Effector CD8-positive, alpha-beta T cell (primary cell): Measurements from ENCODE around the gene GRPR.
A peak's percentile ranks its signal among the peaks of the same experiment; 100 is the strongest.

ENCODE experiments used
- DNase-seq: peaks from one replicate; lab custom pipeline; 2025; lab: John Stamatoyannopoulos, UW
- total RNA-seq, 4 experiments: gene quantifications; one replicate each; lab custom pipeline; 2026; lab: John Stamatoyannopoulos, UW

GRPR gene
- 0.09 to 0.36 (median 0.11) reads per million in 4 experiments for total RNA-seq

DNA sequence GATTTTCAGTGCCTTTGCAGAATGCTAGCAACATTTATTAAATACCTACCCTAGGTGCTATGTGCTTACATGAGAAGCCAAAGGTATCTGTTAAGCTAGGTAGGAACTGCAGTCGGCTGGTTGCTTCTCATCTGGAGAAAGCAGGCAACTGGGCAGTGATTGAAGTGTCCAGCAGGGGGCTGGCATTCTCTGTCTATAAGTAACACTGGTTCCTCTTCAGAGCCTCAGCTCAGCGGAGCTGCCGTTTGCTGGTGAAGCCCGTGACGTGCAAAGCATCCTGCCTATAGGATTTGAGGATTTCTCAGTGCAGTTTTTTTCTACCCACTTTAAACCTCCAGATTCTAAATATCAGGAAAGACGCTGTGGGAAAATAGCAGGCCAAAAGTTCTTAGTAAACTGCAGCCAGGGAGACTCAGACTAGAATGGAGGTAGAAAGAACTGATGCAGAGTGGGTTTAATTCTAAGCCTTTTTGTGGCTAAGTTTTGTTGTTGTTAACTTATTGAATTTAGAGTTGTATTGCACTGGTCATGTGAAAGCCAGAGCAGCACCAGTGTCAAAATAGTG lies at the start of gene GRPR:
Gene GRPR, plus strand, starts transcription at position 344 of the 565 bp plus-strand sequence. CDS start 389 bp downstream, outside the sequence.
- peak; percentile 19 for DNase-seq

DNA sequence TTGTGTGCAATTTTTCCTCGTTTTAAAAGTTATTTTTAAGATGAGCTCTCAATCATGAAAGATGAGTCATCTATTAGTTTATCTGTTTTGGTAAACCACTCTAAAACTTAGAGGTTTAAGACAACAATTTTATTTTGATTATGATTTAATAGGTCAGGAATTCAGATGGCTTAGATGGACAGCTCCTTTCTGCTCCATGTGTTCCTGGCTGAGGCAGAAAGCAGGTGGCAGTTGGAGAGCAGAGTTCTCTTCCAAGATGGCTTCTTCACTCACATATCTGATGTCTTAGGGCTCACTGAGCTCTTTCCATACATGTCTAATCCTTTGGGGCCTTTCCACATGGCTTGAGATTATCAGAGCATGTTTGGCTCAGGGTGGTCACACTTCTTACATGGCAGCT lies 48.3 kb upstream of the GRPR start:
- no peak for DNase-seq

DNA sequence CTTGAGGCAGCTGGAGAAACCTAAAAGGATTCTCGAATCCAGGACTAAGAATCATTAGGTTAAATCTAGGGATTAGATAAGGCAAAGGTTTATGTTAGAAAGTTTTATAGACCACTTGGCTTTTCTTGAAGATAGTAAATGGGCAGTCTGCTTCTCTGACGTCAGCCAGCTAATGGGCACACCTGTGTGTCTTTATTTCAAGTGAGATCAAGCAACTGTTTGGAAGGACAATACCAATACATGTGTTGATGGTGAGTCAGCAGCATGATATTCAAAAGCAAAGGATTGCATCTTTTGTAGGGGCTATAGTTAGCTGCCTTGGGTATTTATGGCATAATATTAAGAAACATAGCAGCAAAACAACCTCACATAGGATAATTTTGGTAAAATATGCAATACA lies 46.5 kb upstream of the GRPR start:
- DNase-seq: no peak

DNA sequence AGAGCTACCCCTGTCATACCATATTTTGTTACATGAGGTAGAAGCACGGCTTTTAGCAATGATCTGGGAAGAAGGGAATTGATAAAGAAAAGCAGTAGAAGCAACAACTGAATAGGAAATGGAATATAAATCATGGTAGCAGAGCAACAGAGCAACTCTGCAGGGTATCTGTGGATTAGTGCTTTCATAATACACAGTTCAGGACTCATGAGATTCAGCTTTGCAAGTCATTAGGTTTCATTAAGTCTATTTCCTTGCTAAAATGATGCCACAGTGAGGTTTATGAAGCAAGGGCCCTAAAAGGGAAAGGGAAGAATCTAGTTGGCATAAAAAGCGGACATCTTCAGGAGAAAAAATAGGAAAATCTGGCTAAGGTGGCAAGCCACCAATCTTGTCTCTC lies 45.6 kb upstream of the GRPR start:
- no peak for DNase-seq

DNA sequence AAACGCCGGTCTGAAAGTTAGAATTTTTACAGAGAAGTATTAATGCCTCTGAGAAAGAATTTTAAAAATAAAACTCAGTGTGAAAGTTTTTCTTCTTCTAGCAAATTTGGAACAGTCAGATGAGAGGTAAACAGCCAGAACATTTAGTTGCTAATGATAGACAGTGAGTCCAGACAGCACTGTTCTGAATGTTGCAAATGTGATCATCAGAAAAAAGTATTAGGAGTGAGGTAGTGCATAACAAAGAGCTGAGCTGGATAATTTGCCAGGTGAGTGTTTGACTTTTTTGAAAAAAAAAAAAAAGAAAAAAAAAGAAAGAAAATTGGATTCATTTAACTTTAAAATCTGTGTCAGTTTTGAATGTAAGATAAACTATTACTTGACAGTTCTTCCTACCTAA lies 42.0 kb upstream of the GRPR start:
- no peak for DNase-seq

DNA sequence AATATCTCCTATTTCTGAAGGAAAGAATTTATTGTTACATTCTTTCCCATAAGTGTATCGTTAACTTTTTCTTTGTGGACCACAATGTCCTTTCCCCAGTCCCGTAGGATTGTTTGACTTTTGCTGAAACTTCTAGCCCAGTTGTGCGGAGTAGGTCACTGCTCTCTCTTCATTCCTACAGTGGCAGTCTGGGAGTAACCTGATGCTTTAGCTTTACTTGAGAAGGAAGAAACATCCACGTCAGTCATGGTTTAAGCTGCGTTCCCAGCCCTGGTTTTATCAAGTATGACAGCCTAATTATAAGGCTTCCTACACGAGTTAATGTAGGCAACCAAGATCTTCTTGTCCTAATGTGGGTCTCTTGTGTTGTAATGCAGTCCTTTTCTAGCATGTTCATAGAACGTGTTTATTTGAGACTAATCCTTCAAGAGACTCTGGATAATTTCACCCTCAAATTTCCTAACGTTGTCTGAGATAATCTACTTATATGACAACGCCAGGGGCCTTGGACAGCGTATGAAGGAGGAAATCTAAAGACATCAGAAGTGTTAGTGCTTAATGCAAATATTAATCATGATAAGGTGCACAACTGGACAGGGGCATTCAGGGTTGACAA lies 40.8 kb upstream of the GRPR start:
- DNase-seq: no peak

DNA sequence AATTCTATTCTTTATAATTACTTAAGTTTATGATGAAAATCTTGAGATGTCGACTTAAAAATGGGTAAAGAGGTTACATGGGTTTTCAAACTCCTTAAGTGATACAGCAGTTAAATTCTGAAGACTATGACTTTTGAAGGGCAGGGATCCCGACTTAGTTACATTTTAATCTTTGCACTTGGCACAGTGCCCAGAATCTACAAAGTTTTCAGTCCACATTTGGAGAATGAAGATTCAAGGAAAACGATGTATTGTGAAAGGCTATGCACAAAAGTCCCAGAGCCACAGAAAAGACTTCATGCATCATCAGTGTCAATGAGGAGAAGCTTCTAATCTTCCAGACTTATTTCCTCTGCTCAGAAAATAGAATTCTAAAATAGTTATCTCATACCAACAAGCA lies 36.3 kb upstream of the GRPR start:
- no peak for DNase-seq

DNA sequence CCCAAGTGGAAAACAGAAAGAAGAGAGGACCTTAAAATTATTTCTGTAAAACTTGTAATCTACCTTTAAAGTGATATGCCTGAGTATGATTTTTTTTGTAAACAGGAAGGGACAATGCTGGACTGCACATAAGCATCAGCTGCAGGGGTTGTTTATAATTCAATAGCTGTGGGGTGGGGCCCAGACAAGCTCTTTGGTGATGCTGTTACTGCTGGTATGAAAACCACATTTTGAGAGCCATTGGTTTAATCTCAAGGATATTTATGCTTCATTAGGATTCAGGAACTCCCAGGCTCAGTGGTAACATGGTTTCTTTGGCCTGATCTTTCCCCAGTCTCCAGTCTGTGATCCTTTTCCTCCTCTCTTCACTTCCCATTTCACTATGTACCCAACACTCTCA lies 34.3 kb upstream of the GRPR start:
- DNase-seq: no peak

DNA sequence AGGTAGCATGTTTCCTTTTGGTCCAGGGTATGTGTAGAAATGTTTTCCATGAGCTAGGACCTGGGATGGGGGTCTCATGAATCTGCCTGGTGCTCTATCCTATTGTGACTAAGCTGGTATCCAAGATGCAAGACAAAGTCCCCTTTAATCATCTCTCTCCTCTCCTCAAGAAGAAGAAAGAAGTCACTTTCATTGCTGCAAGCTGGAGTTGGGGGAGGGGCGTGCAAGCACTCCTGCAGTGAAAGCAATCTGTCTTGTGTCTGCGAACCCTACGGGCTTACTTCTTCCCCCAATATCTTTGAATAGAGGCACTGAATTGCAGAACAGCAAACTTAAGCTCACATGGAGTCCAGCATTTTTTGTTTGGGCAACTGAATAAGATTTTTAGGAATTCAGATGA lies 27.2 kb upstream of the GRPR start:
- no peak for DNase-seq

DNA sequence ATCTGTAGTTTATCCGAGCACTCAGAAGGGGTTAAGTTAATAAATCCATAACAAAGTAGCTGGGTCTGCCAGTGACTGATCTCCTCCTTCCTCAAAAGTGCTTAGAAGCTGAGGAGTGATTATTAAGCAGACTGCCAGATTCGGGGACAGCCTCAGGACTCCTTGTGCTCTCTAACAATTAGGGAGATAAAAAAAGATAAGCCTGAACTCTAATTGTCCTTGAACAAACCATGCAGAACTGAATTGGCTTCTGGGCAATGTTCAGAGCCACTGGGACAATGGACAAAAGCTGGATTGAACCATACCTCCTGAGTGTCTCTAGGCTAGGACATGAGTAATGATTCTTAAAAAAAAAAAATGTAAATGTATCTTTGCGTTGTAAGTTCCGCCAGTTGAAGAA lies 22.7 kb upstream of the GRPR start:
- DNase-seq: no peak

DNA sequence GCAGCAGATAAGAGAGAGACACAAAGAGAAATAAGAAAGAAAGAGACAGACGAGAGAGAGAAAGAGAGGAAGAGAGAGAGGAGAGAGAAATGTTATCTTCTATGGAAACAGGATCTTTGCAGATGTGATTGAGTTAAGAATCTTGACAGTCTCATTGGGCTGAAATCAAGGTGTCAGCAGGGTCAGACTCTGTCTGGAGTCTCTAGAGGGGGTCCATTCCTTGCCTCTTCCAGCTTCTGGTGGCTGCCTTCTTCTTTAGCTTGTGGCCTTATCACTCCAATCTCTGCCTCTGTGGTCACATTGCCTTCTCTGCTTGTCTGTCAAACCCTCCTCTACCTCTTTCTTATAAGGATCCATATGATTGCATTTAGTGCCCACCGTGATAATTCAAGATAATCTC lies 21.8 kb upstream of the GRPR start:
- DNase-seq: no peak

DNA sequence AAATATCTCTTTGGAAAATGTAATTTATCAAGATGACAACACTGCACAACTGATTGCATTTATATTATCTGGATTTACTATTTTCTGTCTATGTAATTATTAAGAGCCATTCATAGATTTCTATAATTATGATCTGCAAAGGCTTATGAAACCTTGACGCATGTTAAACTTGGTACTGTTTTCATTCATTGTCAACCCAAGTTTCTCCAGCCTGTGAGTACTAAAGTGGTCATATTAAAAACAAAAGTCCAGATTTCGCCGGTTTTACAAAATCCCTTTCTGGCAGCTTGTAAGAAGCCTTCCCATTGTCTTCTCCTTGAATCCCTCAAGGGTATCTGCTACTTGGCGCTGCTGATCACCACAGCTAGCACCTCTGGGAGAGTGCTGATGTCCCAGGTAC lies 19.7 kb upstream of the GRPR start:
- DNase-seq: no peak

DNA sequence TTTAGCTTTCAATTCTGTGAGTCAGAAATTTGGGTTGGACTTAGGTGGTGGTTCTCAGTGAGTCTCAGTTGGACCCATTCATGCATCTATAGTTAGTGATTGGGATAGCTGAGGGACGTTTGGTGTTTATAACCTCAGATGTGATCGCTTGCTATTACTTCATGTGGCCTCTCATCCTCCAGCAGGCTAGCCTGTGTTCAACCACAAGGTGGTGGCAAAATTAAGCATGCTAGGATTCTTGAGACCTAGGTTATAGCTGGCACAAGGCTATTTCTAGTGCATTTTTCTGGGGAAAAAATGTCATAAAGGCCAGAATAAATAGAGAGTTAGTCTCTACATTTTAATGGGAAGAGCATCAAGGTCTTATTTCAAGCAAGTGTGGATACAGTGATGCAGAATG lies 10.9 kb upstream of the GRPR start:
- DNase-seq: no peak

DNA sequence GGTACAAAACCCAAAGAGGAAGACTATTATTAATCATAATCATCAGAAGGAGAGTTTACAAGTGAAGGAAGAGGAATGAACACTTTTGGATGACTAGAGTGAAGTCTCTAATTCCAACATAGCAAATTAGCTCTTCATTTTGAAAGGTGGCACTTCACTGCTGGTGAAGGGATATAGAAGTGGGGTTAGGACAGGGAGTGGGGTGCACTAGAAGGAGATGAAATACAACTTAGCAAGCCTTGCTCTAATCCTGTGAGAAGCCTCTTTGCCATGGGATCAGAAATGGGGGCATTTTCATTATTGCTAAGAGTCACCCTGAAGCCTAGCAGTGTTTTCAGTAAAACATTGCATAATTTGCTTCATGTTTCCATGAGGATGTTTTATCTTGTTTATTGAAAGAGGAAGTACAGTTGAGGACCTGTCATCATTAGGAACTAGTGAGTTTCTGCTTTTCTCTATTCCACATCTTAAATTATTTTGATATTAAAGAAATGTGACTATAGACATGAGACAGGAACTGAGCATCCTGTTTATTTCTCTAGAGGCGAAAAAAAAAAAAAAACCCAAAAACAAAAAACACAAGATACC lies 9.3 kb upstream of the GRPR start:
- no peak for DNase-seq

DNA sequence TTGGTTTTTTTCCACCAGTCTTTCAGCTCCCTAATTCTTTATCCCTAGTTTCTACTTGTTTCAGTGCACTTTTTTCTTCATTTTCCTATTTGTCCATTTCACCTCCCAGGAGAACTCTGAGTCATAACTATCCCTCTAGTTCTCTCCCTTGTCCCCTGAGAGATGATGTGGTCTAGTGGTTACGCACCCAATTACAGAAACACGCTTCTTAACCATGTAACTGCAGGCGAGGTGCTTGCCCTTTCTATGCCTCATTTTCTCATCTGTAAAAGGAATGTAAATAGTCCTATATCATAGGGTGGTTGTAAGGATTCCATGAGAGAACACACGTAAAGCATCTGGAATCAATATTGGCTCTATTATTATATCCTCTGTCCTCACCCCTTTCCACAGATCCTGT lies 8.8 kb upstream of the GRPR start:
- DNase-seq: no peak

DNA sequence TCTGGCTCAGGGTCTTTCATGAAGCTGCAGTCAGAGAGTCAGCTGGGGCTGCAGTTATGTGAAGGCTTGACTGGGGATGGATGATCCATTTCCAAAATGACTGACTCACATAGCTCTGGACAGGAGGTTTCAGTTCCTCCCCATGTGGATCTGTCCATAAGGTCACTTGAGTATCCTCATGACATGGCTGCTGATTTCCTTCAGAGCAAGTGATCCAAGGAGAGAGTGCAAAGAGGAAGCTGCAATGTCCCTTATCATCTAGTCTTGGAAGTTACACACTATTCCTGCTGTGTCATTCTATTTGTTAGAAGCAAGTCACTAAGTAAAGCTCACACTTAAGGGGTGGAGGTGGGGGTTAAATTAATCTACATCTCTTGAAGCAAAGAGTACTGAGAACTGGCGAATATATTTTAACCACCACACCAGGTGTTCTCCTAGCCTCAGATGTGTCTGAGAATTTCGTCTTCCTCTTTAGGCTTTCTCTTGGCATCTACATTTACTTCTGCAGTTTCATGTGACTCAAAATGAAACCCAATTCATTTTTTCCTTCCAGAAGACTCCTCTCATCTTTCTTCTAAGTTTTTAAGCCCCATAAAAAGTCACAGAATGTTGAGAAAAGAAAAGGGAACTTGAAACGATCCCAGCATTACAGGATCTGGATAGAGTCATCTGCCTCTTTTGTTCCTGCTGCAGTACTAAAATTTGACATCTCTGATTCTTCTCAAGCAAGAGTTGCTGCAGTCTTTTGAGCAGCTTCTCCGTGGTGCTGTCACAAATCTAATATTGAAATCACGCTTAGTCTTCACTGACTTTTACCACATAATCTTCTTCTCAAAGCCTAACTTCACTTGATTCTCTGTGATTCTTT lies 3.8 kb upstream of the GRPR start:
- no peak for DNase-seq

DNA sequence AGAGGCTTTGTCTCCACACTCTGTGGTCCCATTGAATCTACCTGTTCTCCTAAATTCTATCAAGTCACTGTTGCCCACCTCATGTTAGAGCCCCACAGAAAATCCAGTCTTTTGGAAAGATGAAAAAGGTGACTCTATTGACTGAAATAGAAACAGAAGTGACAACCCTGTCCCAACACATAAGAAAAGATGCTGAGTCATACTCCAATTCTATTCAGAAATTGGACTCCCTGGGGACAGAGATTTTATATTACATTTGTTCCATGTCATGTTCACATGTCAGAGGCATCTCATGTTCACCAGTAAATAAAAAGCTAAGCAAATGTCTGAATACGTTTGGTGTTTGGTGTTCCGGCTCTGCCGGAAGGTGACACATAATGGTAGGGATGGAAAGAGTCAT lies 2.9 kb upstream of the GRPR start:
- DNase-seq: no peak

DNA sequence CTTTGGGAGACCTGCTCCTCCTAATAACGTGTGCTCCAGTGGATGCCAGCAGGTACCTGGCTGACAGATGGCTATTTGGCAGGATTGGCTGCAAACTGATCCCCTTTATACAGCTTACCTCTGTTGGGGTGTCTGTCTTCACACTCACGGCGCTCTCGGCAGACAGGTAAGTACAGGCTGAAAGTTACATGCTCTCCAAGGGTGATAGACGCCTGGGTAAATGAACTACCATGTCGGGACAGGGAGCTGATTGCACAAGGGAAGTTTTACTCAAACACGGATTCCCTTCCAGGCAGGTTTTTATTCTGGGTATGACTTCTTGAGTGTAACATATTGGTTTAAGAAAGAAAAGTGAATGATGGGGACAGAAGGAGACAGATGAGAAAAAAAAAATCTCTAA lies 836 bp downstream of the GRPR start:
- DNase-seq: no peak

DNA sequence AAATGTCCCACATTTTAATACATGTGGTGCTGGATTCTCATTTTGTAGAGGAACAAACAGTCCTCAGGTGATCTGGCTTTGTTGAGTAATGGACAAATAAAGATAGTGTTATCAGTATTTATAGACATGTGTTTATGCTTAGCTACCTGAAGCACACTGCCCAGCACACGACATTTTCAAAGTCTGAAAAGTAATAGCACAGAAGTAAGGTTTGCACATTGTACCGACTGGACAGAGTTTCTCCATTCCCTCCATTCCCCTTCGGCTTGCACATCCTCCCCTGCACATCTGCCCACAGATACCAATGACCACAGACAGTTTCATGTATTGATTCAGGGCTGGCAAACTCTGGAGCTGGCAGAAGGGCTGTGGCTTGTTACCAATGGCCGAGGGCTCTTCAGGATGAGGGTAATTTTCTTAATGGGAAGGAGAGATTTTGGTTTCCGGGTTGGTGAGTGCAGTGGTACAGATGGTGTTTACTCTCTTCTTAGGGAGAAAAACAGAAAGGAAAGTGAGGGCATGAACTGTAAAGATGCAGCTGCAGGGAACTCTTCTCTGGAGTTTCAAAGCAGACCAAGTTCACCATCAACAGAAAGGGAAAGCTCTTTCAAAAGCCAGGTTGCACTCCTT lies 2.3 kb downstream of the GRPR start:
- no peak for DNase-seq

DNA sequence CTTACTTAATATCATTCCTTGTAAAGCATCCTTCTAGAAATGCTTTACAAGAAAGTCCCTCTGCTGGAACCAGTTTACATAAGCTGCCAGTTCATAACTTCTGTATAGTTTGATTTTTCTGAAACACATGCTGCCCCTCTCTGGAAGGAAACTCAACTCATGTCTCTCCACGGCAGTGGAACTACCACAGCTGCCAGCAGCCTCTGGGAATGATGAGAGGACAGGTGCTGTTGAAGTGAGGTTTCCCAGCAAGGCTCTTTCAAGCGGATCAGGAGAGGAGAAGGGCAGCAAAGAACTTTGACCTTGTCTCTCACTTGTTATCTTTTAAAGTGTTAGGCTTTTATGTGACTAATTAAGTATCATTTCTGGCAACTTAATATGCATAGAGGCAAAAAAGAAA lies 7.3 kb downstream of the GRPR start:
- no peak for DNase-seq

DNA sequence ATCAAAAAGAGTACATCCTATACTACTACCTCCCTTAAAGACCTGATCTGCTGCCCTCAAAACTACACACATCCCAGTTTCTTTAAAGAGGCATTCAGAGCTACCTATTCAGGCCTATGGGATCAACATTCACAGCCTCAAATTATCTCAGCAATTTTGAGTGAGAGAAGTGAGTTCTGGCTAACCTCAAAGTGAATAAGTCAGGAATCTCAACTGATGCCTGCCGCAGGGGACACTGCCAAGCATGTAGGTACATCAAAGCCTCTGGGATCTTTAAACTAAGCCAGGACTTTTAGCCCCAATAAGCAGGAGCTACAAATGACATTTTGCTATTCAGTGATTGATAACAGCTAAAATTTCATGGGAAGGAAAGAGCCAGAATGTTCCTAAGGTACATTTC lies 11.6 kb downstream of the GRPR start:
- DNase-seq: no peak

DNA sequence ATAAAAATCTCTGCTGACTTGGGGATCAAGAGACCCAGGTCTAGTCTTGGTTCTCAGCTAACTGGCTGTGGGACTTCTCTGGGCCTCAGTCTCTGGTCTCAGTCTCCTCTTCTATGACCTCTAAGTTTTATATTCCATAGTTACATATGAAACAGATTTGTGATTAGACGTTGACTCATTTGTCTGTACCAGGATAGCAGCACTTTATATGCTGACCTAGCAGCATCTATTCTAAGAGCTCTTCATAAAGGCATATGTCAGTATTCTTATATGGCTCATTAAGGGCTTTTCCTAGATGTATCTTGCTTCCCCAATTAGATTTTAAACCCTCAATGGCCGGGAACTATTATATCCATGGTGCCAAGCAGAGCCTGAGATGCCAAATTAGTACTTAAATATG lies 12.7 kb downstream of the GRPR start:
- DNase-seq: no peak
